IPS-NIHi7 (cell line): Measurements from ENCODE around the gene ITGB6.
A peak's percentile ranks its signal among the peaks of the same experiment; 100 is the strongest.

Experiments
- DNase-seq: peaks from one replicate; pipeline ENCODE4 v3.0.0; 2012; ENCODE audit warnings: mixed read lengths; ENCODE audit errors: extremely low spot score

ITGB6 gene

DNA sequence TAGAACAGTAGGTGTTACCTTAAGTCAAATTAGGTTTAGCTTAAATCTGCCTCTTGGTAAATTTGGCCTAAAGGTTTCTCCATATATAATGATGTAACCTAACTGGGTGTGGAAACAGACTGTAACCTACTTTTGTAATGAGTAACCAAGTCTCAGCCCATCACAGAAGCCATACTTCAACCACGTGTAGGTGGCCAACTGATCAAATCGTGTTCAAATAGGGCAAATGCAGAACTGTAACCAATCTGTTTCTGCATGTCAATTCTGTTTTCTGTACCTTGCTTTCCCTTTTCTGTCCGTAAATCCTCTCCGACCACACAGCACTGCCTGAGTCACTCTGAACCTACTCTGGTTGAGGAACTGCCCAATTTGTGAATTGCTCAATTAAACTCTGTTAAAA lies 103.7 kb downstream of the ITGB6 start:
- no peak for DNase-seq

DNA sequence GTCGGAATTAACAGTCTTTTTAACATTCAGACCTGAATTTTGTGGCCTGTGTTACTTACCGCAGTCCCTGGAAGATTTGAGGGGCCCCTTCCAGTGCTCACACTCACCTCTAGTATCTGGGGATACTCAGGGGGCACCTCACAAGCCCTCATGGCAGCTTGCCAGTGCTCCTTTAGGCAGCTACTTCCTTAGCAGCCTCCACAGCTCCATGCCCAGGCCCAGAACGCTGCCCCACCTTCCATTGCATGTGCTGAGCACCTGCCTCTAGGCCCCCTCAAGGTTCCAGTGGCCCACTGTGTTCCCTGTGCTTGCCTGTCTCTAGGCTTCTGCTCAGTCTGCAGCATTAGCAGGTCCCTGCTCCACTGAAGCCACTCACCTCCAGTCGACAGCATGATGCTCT lies 107.6 kb downstream of the ITGB6 start:
- no peak for DNase-seq

DNA sequence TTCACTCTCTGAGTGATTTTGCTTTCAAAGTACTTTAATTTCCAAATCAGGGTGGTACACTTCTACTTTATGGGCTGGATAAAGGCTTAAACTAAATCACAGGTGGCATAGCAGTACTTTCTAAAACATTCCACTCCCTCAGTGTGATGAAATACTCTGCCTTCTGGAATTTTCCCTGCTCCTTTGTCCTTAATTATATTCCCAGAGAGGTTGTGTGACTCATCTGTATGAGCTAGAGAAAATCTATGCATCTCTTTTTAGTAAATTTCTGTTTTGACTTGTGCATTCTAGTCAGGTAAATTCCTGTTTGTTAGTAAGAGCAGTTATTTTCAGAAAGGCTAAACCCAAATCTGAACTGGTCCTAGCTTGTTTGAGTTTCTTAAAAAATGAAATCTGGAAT lies 108.7 kb downstream of the ITGB6 start:
- no peak for DNase-seq

- peak; percentile 26 for DNase-seq
Measured at GRCh38 chr2:160087854-160088745, 112.0 kb downstream of the ITGB6 start.

DNA sequence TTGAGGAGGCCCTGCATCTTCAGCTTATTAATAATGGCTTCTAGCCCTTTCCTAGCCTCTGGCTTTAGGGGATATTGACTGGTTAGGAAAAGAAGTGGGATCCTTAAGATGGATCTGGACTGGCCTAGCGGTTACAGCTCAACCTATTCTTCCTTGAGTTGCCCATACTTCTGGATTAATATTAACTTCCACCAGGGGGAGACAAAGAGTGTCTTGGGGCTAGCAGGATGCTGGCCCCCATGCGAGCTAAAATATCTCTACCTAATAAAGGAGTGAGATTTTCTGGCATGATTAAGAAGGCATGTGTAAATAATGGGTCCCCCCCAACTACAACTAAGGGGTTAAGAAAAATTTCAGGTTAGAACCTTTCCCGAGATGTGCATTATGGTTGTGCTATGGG lies 114.4 kb downstream of the ITGB6 start:
- no peak for DNase-seq

DNA sequence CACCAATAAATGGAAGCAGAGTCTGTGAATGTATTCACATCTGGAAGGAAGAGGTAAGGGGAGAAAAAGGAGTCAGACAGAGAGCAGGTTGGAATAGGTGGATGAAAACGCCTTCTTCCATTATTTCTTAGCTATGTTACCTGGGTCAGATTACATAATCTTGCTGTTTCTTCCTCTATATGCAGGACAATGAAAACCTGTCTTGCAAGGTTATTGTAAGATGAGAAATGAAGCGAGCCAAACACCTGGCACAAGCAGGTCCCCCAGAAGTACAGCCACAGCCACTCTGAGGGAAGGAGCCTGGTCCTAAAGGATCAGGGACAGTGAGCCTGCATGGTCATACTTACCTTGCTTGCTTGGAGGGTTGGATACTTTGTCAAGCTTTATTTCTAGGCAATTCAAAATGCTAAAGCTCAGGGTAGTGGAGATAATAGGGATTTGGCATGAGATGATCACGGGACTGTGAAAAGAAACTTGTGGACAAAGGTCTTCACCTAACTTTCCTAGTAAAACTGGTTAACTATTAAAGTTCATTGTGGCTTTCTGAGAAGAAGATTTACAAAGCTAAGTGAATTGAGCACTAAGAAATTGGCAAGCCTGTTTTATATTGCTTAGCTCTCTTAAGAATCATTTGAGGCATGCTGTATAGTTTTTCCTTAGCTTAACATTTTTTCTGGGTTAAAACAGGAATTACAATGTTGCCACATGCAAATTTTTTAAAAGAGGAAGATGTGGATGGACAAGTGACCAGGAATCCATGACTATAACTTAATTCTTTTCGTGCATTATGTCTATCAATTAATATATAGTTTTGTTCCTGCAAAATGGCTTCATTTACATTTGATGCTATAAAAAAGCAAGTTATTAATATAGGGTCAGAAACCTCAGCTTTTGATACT lies 121.9 kb downstream of the ITGB6 start:
- no peak for DNase-seq

DNA sequence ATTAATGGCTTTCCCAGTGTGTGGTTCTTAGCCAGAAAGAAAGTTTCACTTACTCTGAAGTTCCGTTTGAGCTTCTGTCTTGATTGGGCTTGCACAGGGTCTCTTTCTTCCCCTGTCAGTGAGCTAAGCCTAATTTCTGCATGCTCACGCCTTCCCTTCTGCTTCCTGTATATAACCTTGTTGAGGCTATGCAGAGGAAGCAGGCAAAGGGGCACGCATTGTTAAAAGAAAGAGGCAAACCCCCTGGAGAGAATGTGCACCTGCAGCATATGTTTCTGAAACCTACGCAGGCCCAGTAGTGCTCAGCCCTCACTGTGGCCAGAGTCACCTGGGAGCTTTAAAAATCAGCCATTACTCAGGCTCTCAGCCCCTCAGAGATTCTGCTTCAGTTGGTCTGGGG lies 123.2 kb downstream of the ITGB6 start:
- no peak for DNase-seq

- DNase-seq = no peak
Measured at GRCh38 chr2:160076241-160076640, 123.8 kb downstream of the ITGB6 start.

DNA sequence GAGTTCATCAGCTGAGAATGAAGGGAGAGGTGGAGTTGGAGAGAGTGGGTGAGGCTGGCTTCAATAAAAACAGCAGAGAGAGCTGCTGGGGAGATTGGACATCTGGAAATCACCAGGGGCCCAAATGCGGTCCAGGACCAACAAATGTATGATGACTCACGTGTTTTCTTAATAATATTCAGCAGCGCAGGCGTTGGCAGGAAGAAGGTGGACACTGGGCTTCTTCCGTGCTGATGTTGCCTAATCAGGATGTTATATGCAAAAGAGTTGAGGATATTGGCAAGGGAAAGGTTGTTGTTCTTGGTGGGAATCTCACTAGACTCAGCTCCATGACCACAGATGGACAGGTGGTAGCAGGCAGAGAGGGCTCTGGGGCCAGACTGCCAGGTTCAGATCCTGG lies 124.9 kb downstream of the ITGB6 start:
- no peak for DNase-seq

DNA sequence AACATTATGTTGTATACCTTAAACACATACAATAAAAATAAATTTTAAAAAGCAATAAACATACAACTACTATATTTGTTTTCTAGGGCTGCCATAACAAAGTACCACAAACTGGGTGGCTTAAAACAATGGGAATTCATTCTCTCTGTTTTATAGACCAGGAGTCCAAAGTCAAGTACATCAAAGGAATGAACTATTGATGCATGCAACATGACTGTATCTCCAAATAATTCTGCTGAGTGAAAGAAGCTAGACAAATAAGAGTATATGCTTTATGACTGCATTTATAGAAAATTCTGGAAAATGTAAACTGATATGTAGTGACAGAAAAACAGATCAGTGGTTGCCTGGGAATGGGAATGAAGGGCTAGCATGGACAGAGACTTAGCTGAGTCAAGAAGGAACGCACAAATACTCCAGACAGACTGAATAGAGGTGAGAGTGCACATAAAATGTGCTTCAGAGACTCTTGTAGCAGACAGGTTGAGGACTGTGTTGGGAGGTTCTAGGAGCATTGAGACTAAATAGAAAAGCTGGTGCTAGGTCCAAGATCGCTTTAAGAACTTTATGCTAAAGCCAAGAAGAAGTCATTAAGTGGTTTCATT lies 126.7 kb downstream of the ITGB6 start:
- no peak for DNase-seq

DNA sequence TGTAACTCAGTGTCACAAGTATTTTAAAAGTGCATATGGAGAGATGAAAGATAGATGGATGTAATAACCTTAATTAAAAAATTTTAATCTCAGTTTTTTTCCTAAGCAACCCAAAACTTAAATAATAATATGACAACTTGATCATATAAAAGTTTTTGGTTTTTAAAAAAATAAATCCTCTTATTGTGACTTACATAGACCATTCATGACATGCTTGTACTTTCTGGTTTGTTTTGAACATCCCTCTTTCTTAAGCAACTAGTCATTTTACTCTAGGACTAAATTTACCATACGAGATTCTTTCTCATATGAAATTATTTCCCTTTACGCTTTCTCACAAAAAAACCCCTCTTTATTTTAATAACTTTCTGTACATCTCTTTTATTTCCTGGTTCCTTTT lies 131.2 kb downstream of the ITGB6 start:
- DNase-seq = no peak

DNA sequence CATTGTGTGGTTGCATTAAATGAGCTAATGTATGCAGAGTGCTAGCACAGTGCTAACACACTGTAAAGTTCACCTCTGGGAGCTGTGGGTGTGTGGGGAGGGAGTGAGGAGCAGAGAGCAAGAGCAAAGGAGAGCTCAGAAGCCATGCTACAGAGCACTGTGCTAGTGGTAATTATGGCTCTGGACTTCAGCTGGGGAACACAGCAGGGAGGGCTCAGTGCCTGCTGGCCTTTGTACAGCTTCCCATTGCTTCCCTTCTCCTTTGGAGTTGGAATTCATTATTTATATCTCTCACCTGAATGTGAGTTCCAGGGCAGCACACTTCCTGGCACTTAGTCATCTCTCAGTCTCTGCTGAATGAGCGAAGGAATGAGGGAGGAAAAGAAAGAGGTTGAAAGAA lies 135.2 kb downstream of the ITGB6 start:
- DNase-seq = no peak

- DNase-seq = no peak
Measured at GRCh38 chr2:160063879-160064612, 136.0 kb downstream of the ITGB6 start.

DNA sequence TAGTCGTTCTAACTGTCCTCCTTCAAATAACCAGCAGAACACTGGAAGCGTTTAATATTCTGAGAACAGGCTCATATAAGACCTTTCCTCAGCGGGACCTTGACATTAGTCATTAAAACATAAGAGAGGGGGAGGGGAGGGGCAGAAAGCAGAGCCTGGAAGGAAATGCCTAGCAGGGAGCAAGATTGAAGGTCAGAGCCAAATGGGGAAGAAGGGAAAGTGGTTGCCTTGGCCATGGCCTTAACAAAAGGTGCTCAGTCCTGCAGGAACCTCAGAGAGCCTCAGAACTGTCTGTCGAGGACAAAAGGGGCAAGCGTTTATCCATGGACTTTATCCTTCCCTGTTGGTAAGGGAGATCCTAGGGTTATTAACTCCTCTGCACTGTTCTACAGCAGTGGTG lies 136.8 kb downstream of the ITGB6 start:
- peak; percentile 31 for DNase-seq

GRCh38 chr2:160062292-160063005 lies 137.6 kb downstream of the ITGB6 start, which contains the start of gene PLA2R1:
Gene PLA2R1, minus strand, starts transcription at chr2:160062615. Its CDS starts 212 bp downstream, at chr2:160062403.
- peak; percentile 75 for DNase-seq

DNA sequence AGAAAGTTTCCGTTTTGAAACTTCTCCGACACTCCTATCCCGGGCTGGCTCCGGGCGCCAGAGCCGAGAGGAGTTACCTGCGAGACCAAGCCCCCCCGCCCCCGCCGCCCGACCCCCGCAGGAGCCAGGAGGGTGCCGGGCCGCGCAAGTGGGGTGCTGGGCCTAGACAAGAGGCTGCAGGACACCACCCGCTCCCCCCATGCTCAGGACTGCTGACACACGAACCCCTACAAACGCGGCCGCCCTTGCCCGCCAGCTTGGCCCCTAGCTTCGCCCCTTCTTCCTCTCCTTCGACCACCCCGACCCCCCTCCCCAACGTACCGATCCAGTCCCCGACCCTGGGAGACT lies 138.2 kb downstream of the ITGB6 start:
- no peak for DNase-seq

DNA sequence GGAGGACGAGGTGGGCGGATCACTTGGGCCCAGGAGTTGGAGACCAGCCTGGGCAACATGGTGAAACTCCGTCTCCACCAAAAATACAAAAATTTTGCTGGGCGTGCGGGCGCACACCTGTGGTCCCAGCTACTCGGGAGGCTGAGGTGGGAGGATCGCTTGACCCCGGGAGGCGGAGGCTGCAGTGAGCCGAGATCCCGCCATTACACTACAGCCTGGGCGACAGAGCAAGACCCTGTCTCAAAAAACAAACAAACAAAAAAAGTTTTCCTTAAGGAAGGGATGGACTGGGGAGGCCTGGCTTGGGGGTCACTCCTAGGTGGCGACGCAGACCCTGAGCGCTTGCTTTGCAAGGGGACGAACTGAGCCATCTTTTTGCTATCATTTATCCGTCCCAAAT lies 138.5 kb downstream of the ITGB6 start:
- DNase-seq = no peak

DNA sequence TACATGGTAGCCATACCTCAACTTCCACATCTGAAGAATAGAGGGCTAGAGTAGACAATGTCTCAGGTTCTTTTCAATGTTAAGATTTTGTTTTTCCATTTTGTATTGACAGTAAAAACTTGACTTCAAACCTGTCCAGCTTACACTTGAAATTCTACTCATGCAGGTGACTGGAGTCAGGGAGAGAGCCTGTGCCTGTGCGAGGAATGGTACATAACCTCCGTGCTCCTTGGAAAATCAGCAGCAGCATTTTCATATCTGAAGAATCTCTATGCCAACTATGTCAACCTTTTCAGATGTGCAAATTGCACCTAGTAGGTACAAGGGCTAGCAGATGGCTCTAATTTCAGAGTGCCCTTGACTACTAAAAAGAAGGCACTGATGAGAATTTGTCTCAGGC lies 139.8 kb downstream of the ITGB6 start:
- no peak for DNase-seq

DNA sequence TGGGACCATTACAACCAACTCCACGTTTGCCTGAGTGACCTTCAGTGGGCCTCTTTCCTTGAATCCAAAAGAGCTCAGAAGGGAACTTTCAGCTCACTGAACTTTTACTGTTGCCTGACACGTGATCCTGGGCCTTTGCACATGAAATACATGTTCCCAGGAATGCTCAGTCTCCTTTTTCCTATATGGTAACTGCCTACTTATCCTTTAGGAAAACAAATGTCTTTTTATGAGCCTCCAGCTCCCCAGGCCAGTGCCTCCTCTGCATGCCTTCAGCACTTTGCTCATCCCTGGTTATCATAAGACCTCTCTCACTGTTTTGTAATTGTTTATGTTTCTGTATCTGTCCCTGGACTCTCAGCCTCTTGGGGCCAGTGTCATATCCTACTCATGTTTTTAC lies 142.7 kb downstream of the ITGB6 start:
- DNase-seq = no peak

DNA sequence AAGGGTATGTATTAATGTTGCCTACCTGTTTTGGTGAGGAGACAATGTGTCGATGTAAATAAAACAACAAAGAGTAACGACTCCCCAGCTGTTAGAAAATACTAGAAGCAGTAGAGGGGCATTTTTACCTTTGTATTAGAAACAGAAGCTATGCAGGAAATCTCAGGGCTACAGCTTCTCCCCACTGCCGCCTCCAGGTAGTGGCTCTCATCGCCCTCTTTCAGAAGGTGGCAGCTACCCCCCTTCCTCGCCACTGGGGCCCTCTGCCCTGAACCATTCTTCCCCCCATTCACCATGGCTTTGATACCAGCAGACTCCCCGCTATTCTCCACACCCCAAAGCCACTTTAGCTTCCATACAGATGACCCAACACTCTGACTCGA lies 144.4 kb downstream of the ITGB6 start:
- no peak for DNase-seq
